ENCODE results near the gene FXYD6.

DNA sequence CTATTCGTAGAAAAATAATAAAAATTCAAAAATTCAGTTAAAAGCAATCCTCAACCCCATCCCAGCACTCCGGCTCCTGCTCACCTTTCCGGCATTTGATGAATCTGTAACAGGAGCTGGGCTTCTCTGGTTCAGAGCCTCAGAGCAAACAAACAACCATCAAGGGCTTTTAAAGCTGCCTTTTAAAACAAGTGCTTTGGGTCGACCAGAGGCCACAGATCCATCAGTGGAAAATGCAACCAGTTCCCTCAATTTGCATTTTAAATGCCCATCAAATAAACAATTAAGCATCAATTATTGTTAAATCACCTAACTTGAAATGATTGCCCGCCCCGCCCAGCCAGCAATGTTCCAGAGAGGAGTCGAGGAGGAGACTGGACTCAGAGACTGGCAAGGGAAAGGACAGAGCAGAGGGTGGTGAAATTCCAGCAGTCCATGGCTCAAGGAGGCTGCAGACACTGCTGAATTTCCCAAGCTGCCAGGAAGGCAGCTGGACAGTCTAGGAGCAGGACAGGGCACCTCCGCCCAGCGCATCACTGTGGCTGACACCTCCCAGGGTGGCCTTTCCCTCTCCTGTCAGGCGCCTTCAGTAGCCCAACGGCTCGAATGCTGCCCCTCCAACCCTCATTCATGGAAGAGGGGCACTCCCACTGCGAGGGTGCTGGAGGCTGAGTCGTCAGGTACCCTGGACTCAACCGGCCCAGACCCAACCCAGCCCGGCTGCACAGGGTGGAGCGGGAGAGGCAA lies 7.5 kb downstream of the FXYD6 start:
- TF ChIP-seq POLR2A (IDR thresholded peaks at IDR 0.05) (no peak), CTCF (IDR thresholded peaks at IDR 0.05) (no peak), EP300 (IDR thresholded peaks at IDR 0.05) (no peak), POLR2AphosphoS5 (IDR thresholded peaks at IDR 0.05) (no peak)
